Thymus (tissue), 11 donors: ENCODE results near the gene ATP8B2. TPM values are rescaled to one million over a fixed set of nuclear protein-coding genes. Genes with fewer than 3 reads are reported as not detected.
A peak's percentile ranks its signal among the peaks of the same experiment; 100 is the strongest.
"Not testable (repeated sequence)": the region's sequence is repeated elsewhere in the genome, so short reads cannot be mapped to it uniquely, and the experiment has no call there.

Experiments used
- DNase-seq, 9 donors: peaks; one replicate each; pipeline ENCODE4 v3.0.0-alpha.2; 2013; ENCODE audit warnings: low spot score in 9 of 9, low read depth in 6 of 9, missing footprints in 1 of 9
- H3K27ac ChIP-seq, 2 donors: one replicate each; pipeline ENCODE4 v1.5.1; 2013; ENCODE audit warnings: control low read depth in 1 of 2, low read depth in 1 of 2, low read length in 1 of 2, mild to moderate bottlenecking in 1 of 2, moderate library complexity in 1 of 2
- H3K27me3 ChIP-seq, 2 donors: one replicate each; pipeline ENCODE4 v1.5.1; 2013; ENCODE audit warnings: low read length in 1 of 2; ENCODE audit not compliant: control insufficient read depth in 2 of 2, insufficient read depth in 1 of 2
- H3K36me3 ChIP-seq, 2 donors: one replicate each; pipeline ENCODE4 v1.5.1; 2013; ENCODE audit warnings: low read length in 1 of 2, mild to moderate bottlenecking in 1 of 2, moderate library complexity in 1 of 2; ENCODE audit not compliant: control insufficient read depth in 2 of 2, insufficient read depth in 2 of 2
- H3K4me1 ChIP-seq, 2 donors: one replicate each; pipeline ENCODE4 v1.5.1; 2013; ENCODE audit warnings: low read length in 2 of 2; ENCODE audit not compliant: control insufficient read depth in 2 of 2, insufficient read depth in 2 of 2
- H3K4me3 ChIP-seq, 2 donors: one replicate each; pipeline ENCODE4 v1.5.1; 2013; ENCODE audit warnings: low read length in 2 of 2, control low read depth in 1 of 2, mild to moderate bottlenecking in 1 of 2
- H3K9me3 ChIP-seq, 2 donors: one replicate each; pipeline ENCODE4 v1.5.1; 2013; ENCODE audit warnings: low read length in 1 of 2, mild to moderate bottlenecking in 1 of 2; ENCODE audit not compliant: control insufficient read depth in 2 of 2, insufficient read depth in 1 of 2
- WGBS: extraction: QIAGEN DNeasy Blood & Tissue Kit; methylation state at CpG from one replicate; pipeline ENCODE4 v1.1.7; 2013; 5-methylcytosine and 5-hydroxymethylcytosine counted together
- polyA plus RNA-seq: library from polyadenylated mRNA; stranded (reverse); fragments of 200-250 nt; gene quantifications from one replicate; pipeline ENCODE4 v1.2.3, GENCODE V29; 2013
- total RNA-seq: library from RNA; stranded (reverse); fragments of 120-200 nt; gene quantifications from one replicate; pipeline ENCODE4 v1.2.4, GENCODE V29; 2013
- donor health status: healthy.

Gene ATP8B2
- total and polyA plus RNA-seq, 2 donors: 15.5 to 23.0 TPM

DNA sequence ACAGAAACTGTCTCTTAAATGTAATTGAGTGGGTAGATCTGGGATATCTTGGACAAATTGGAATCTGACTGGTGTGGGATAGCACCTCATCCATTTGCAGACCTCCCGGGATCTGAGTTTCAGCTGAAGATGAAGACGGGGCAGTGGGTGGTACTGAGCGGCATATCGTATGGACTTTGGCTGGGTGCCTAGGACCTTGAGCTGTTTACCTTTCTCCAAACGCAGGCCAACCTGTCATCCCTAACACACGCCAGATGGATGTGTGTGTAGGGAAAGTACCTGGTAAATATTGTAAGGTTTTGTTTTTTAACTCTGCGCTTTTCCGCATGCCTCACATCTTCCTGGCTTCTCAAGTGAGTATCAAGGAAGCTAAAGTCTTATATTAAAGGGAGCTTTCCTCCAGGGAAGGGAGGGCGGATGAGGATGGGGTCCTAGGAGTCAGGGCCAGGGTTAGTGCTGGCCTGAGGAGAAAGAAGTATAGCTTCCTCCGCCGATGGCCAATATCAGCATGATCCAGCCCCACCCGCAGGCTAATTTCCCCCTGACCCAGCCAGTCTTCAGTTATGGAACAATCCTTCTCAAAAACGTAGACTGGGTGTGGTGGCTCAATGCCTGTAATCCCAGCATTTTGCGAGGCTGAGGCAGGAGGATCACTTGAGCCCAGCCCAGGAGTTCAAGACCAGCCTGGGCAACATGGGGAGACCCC, 26.2 kb downstream of the ATP8B2 start:
- Histone ChIP-seq H3K9me3 (peaks cover 0 to 4% of the 10 kb centered on the region in 2 donors), H3K27me3 (peaks cover 0 to 29% of the 10 kb centered on the region in 2 donors), H3K4me1 (peaks cover 4 to 27% of the 10 kb centered on the region in 2 donors), H3K4me3 (no peak overlapping the region), H3K27ac (no peak overlapping the region), H3K36me3 (peaks cover 18 to 29% of the 10 kb centered on the region in 2 donors)
- 93% methylated on average over 14 of the region's 14 CpGs for WGBS
- no peak for DNase-seq

GRCh38 chr1:154352245-154352580, 26.9 kb downstream of the ATP8B2 start:
- DNase-seq: no peak
- WGBS: 15% methylated on average over 9 of the region's 9 CpGs
- peaks cover 0 to 29% of the 10 kb centered on the region in 2 donors for H3K27me3 ChIP-seq
- peaks cover 4 to 30% of the 10 kb centered on the region in 2 donors for H3K4me1 ChIP-seq
- peaks cover 17 to 25% of the 10 kb centered on the region in 2 donors for H3K36me3 ChIP-seq
- H3K4me3 ChIP-seq: peak overlapping the region; percentile 21 to 32
- H3K27ac ChIP-seq: no peak overlapping the region
- H3K9me3 ChIP-seq: peaks cover 0 to 4% of the 10 kb centered on the region in 2 donors

DNA sequence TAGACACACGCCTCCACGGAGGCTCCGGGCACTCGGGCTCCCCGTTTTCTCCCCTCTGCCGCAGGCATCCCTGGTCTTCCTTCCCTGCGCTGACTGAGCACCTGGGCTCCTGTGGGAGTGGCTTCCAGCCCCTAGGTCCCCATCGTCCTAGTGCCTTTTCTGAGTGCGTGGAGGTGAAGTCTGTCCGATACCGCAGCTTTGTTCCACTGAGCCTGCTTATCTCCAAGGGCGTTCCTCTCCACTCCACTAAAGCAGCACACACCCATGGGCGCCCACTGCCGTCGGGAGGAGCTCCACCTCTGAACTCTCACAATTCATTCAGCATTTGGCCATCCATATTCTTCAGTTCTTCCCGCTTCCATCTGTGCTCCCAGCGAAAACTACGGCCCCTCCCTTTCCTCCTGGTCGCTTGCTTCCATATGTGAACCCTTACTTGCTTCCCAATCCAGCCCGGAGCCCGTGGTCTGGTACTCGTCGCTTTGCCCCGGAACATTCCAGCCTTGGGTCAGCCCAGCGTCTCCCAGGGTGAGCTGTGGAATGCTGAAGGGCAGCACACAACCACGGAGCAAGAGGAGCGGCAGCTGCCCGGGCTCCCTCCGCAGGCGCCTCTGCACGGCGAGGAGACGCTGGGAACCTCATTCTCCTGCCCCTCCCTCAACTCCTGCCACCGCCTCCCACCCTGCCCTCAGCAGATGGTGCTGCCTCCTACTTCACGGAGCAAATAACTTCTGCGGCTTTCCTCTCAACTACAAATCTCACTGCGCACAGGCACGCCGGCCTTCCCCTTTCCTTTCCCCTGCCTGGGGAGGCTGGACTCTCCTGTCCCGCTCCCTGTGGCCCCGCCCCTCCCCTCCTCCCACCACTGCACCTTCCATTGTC, 27.5 kb downstream of the ATP8B2 start:
- WGBS: under 1% methylated on average over 41 of the region's 41 CpGs
- H3K27ac ChIP-seq: no peak overlapping the region
- peaks cover 17 to 22% of the 10 kb centered on the region in 2 donors for H3K36me3 ChIP-seq
- H3K9me3 ChIP-seq: peaks cover 0 to 4% of the 10 kb centered on the region in 2 donors
- H3K4me3 ChIP-seq: peak overlapping the region; percentile 32 to 35
- peaks cover 0 to 29% of the 10 kb centered on the region in 2 donors for H3K27me3 ChIP-seq
- DNase-seq: peak in 3 of 9 donors; percentile 44 to 67 (median 51)
- H3K4me1 ChIP-seq: peaks cover 4 to 30% of the 10 kb centered on the region in 2 donors

DNA sequence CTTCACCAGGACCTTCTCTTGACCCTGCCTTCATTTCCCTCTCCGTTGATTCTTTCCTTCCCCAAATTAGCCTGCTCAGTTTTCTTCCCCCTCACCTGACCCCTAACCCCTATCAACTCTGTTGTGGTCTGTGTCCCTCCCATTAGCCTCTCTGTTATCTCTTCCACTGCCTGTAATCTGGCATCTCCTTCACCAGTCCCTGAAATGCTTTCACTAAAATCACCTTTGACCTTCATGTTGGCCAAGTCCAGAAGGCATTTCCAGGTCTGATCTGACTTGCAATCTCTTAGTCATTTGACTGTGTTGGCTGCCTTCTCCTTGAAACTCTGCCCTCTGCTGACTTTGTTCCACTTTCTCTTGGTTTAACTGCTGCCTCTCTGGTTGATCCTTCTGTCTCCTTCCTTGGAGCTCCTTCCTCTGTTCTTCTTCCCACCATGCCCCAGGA, 28.2 kb downstream of the ATP8B2 start:
- peaks cover 0 to 29% of the 10 kb centered on the region in 2 donors for H3K27me3 ChIP-seq

DNA sequence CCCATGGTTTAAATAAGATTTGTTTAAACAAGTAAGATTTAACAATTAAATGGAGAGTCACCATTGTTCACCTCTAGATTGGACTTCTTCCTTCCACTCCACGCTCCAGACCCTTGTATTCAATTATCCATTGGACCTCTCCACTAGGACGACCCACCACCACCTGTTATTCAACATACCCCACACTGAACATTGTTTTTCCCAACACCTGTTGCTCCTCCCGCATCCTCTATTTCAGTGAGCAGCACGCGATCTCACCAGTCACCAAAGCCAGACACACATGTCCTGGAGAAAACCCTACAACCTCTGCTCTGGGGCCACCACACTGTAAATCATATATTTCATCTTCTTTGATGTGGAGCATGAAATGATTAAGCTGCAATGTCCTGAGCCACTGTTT, 28.6 kb downstream of the ATP8B2 start:
- Histone ChIP-seq H3K9me3 (peaks cover 0 to 4% of the 10 kb centered on the region in 2 donors), H3K36me3 (peaks cover 6 to 12% of the 10 kb centered on the region in 2 donors), H3K27me3 (peaks cover 0 to 29% of the 10 kb centered on the region in 2 donors), H3K4me1 (peaks cover 4 to 30% of the 10 kb centered on the region in 2 donors), H3K4me3 (no peak overlapping the region), H3K27ac (no peak overlapping the region)
- no peak for DNase-seq
- WGBS: 88% methylated on average over 5 of the region's 5 CpGs

More for the DNA sequence above, 28.2 kb downstream of the ATP8B2 start:
- peaks cover 4 to 30% of the 10 kb centered on the region in 2 donors for H3K4me1 ChIP-seq
- no peak overlapping the region for H3K4me3 ChIP-seq
- peak in 1 of 9 donors; percentile 45 for DNase-seq
- H3K36me3 ChIP-seq: peaks cover 11 to 16% of the 10 kb centered on the region in 2 donors
- peaks cover 0 to 4% of the 10 kb centered on the region in 2 donors for H3K9me3 ChIP-seq
- no peak overlapping the region for H3K27ac ChIP-seq
- 5% methylated on average over 1 of the region's 1 CpG for WGBS

DNA sequence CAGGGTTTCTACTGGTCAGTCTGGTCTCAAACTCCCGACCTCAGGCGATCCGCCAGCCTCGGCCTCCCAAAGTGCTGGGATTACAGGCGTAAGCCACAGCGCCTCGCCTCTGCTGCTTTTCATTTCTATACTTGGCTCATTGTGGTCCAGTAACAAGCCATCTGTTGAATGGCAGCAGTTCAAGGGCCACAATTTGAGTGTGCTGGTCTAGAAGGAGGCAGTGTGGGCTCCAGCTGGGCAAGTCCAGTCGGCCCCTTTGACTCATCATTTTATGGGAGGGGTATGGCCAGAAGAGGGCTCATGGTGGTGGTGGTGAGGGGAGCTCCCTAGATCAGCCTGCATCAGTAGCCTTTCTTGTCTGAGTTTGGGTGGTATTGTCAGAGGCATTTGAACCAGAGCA, 33.2 kb downstream of the ATP8B2 start:
- no peak for DNase-seq
- H3K36me3 ChIP-seq: no peaks in the 10 kb centered on the region
- H3K9me3 ChIP-seq: no peaks in the 10 kb centered on the region
- H3K27me3 ChIP-seq: peaks cover 0 to 10% of the 10 kb centered on the region in 2 donors
- peaks cover under 1 to 14% of the 10 kb centered on the region in 2 donors for H3K4me1 ChIP-seq
- WGBS: 98% methylated on average over 8 of the region's 8 CpGs
- no peak overlapping the region for H3K27ac ChIP-seq
- no peak overlapping the region for H3K4me3 ChIP-seq

DNA sequence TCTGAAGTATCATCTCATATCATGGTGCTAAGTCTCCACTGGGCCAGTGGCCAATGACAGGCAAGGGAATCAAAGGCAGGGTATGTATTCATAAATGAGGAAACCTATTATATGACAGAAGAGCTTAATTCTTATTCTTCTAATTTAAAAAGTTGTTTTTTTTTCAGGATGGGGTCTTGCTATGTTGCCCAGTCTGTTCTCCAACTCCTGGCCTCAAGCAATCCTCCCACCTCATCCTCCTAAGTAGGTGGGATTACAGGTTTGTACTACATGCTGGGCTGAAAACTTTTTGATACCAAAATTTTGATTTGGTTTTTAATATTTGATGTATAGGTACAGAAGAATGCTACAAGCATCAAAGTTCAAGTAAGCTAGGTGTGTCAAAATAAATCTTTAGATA, 35.0 kb downstream of the ATP8B2 start:
- no peaks in the 10 kb centered on the region for H3K27me3 ChIP-seq
- peaks cover 0 to 5% of the 10 kb centered on the region in 2 donors for H3K4me1 ChIP-seq
- DNase-seq: no peak
- no peaks in the 10 kb centered on the region for H3K9me3 ChIP-seq
- H3K27ac ChIP-seq: no peak overlapping the region
- H3K4me3 ChIP-seq: no peak overlapping the region
- no peaks in the 10 kb centered on the region for H3K36me3 ChIP-seq

DNA sequence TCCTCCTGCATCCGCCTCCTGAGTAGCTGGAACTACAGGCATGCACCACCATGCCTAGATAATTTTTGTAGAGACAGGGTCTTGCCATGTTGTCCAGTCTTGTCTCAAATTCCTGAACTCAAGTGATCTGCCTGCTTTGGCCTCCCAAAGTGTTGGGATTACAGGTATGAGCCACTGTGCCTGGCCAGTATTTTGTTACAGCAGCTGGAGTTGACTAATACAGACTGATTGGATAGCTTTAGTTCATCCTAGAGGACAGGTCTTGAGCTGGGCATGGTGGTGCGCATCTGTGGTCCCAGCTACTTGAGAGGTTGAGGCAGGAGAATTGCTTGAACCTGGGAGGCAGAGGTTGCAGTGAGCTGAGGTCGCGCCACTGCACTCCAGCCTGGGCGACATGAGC, 35.6 kb downstream of the ATP8B2 start:
- H3K36me3 ChIP-seq, H3K9me3 ChIP-seq, H3K27me3 ChIP-seq, H3K27ac ChIP-seq, H3K4me3 ChIP-seq, H3K4me1 ChIP-seq, DNase-seq: not testable (repeated sequence)
- WGBS: 90% methylated on average over 5 of the region's 5 CpGs

DNA sequence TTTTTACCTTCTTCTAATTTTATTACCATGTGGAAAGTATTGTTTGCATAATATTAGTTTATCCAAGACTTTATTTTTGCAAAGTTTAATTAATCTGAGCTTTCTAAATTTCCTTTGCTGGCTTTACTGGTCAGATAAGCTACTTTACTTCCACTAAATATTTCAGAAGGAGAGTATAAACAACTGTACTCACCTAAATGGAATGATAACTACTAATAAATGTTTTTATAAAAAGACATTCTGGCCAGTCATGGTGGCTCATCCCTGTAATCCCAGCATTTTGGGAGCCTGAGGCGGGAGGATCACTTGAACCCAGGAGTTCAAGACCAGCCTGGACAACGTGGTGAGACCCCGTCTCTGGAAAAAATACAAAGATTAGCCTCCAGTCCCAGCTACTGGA, 36.0 kb downstream of the ATP8B2 start:
- 90% methylated on average over 3 of the region's 3 CpGs for whole genome bisulfite sequencing
- no peak for DNase-seq
- Histone ChIP-seq H3K27ac (no peak overlapping the region), H3K9me3 (no peaks in the 10 kb centered on the region), H3K36me3 (no peaks in the 10 kb centered on the region), H3K4me3 (no peak overlapping the region), H3K4me1 (peaks cover 0 to 4% of the 10 kb centered on the region in 2 donors), H3K27me3 (no peaks in the 10 kb centered on the region)
